HUES48 (cell line): Measurements from ENCODE around the gene PEX3.
"Not testable (repeated sequence)": the region's sequence is repeated elsewhere in the genome, so short reads cannot be mapped to it uniquely, and the experiment has no call there.

Source experiments
- H3K27ac ChIP-seq: one replicate; pipeline ENCODE4 v1.7.0; 2013; ENCODE audit warnings: low read depth, low read length, inconsistent platforms
- H3K27me3 ChIP-seq: 2 replicates; pipeline ENCODE4 v1.6.1; 2013; ENCODE audit warnings: mild to moderate bottlenecking, low read length; ENCODE audit not compliant: control insufficient read depth, insufficient read depth
- H3K36me3 ChIP-seq: 2 replicates; pipeline ENCODE4 v1.6.1; 2013; ENCODE audit warnings: low read length; ENCODE audit not compliant: control insufficient read depth, insufficient read depth
- H3K4me1 ChIP-seq: 2 replicates; pipeline ENCODE4 v1.6.1; 2013; ENCODE audit warnings: mild to moderate bottlenecking, low read length; ENCODE audit not compliant: control insufficient read depth, insufficient read depth
- H3K4me3 ChIP-seq: 2 replicates; pipeline ENCODE4 v1.5.1; 2013; ENCODE audit warnings: mild to moderate bottlenecking, low read depth, low read length
- H3K9ac ChIP-seq: 2 replicates; pipeline ENCODE4 v1.6.1; 2013; ENCODE audit warnings: mild to moderate bottlenecking, low read depth, low read length, moderate library complexity
- H3K9me3 ChIP-seq: 2 replicates; pipeline ENCODE4 v1.6.1; 2013; ENCODE audit warnings: low read length; ENCODE audit not compliant: control insufficient read depth, insufficient read depth

PEX3 gene

DNA sequence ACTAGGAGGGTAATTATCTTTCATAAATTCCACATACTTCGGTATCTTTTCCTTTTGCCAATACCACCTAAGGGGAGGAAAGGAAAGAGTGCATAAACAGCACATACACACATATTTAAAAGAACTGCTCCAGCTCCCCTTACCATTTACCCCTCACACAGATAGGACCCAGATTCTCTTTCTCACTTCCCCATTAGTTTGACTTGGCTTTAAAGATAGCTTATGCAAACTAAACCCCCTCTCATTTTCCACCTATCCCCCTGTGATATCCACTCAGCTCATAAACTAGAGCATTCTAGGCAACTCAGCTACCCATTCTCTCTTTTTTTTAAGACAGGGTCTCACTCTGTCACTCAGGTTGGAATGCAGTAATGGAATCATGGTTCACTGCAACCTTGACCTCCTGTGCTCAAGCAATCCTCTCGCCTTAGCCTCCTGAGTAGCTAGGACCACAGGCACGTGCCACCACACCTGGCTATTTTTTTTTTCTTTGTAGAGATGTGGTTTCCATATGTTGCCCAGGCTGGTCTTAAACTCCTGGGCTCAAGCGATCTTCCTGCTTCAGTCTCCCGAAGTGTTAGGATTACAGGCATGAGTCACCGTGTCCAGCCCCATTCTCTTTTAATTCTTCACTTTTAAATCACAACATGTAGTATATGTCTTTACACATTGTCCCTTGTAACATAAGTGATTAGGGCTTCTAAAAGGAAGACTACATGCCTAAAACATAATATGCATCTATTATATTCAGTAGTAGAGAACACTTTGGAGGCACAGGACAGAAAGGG lies 56.9 kb downstream of the PEX3 start:
- Histone ChIP-seq H3K27me3 (no peaks in the 10 kb centered on the region), H3K9me3 (no peaks in the 10 kb centered on the region), H3K4me3 (no peak overlapping the region), H3K27ac (no peak overlapping the region), H3K36me3 (peaks cover 54% of the 10 kb centered on the region), H3K4me1 (peaks cover 9% of the 10 kb centered on the region; the same call in 1 of the 2 replicates), H3K9ac (no peak overlapping the region)

DNA sequence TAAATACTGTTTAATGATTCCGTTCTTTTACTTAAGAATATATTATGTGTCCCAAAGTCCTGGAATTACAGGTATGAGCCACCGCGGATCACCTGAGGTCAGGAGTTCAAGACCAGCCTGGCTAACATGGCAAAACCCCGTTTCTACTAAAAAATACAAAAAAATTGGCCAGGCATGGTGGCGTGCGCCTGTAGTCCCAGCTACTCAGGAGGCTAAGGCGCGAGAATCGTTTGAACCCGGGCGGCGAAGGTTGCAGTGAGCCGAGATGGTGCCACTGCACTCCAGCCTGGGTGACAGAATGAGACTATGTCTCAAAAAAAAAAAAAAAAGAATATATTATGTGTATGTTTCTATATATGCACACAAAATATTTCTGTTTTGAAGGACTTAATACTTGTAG lies 59.7 kb downstream of the PEX3 start:
- not testable (repeated sequence) for H3K9ac ChIP-seq, H3K9me3 ChIP-seq, H3K27ac ChIP-seq
- Histone ChIP-seq H3K4me1 (peaks cover 19% of the 10 kb centered on the region), H3K27me3 (peaks cover 16% of the 10 kb centered on the region), H3K4me3 (peak overlapping the region; percentile 73), H3K36me3 (peaks cover 29% of the 10 kb centered on the region)

DNA sequence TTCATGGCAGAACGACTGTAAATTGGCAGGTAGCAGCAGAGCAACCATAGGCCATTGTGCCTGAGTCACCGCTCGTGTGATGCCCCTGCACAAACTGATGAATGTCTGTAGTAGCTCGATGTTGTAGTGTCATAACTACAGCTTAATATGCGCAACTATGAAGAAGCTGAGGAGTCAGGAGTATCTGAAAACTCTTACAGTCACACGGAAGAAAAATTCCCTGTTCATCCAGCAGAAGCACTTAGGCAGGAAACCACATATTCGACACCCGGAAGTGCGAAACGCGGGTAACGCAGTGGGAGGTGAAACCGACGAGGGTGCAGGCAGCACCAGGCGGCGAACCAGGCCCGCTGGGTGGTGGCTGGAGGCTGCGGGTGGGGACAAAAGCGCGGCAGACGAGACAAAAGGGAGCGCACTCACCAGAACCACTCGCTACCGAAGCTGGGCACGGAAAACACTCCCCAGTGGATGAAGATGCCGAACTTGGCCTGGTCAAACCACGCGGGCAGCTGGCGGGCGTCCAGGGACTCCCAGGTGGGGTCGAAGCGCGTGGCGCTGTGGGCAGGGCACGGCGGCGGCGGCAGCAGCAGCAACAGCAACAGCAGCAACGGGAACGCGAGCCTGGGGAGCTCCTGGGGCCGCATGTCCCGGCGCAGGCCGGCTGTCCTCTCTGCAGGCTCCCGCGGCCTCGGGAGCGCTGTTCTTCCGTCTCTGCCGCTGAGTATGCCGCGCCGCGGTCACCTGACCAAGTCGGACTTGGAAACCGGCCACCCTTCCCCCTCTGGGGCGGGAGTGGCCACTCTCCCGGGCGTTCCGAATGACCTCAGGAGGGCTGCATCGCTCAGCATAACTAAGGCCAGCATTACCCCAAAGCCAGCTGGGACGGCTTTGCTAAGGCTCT lies 60.6 kb downstream of the PEX3 start, which contains the start of gene FUCA2:
Gene FUCA2 (minus strand): TSS at position 730 of the 901 bp plus-strand sequence. CDS start 86 bp downstream, at position 644.
- Histone ChIP-seq H3K9me3 (no peaks in the 10 kb centered on the region), H3K4me1 (peaks cover 26% of the 10 kb centered on the region), H3K36me3 (peaks cover 23% of the 10 kb centered on the region), H3K27me3 (peaks cover 26% of the 10 kb centered on the region), H3K4me3 (peak within 1 kb of the TSS; percentile 73), H3K27ac (peak within 1 kb of the TSS; percentile 86), H3K9ac (peak within 1 kb of the TSS; percentile 89)

DNA sequence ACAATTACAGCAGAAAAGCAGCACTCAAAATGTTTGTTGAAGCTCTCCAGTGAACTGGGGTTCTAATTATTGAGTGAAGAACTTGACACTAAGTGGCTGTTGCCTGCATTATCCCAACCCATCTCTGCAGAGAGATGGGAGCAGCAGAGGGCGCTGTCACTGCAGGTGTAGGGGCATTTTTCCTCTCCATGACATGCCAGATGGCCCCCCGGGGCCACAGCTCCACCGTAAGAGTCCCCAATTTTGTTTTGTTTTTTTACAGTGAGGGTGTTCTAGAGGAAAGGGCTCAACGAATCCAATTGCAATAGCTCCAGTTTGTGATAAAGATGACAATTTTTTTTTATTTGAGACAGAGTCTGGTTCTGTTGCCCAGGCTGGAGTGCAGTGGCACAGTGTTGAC lies 62.8 kb downstream of the PEX3 start:
- H3K36me3 ChIP-seq, result 0 out of 2 replicates have a peak, but pooled peaks cover 7% of the 10 kb centered on the region
- no peak overlapping the region for H3K27ac ChIP-seq
- no peak overlapping the region for H3K4me3 ChIP-seq
- peaks cover 39% of the 10 kb centered on the region for H3K4me1 ChIP-seq
- no peaks in the 10 kb centered on the region for H3K9me3 ChIP-seq
- H3K9ac ChIP-seq, result no peak overlapping the region
- peaks cover 44% of the 10 kb centered on the region for H3K27me3 ChIP-seq

DNA sequence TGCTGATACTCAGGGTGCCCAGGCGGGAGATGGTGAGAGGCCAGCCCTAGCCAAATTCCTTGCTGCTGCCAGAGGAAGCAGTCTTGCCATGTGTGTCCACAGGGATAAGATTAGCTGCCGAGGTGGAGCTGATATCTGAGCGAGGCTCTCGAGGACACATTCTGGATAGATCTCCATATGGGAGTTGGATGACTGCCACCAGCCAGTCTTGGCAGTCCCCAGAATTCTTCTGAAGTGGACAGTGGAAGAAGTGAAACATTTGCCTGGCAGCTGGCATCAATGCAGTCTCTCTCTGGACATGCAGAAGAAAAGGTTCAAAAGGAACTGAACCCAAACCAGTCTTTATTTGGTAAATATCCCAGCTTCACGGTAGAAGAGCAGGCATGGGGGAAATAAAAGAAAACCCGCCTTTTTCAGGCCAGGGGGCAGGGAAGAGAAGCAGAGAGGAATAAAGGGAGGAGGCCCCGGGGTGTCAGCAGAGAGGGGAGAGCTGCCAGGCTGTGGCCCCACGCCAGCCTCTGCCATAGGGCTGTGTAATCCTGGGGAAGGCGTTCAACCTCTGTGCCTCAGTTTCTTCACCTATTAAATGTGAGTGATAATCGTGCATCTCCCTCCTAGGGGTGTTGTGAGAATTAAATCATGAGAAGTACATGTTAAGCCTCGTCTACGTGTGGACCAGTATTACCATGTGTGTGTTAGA lies 64.6 kb downstream of the PEX3 start:
- Histone ChIP-seq H3K9me3 (no peaks in the 10 kb centered on the region), H3K9ac (no peak overlapping the region), H3K27me3 (peaks cover 55% of the 10 kb centered on the region), H3K27ac (no peak overlapping the region), H3K4me1 (peaks cover 39% of the 10 kb centered on the region), H3K4me3 (no peak overlapping the region), H3K36me3 (no peaks in the 10 kb centered on the region)

DNA sequence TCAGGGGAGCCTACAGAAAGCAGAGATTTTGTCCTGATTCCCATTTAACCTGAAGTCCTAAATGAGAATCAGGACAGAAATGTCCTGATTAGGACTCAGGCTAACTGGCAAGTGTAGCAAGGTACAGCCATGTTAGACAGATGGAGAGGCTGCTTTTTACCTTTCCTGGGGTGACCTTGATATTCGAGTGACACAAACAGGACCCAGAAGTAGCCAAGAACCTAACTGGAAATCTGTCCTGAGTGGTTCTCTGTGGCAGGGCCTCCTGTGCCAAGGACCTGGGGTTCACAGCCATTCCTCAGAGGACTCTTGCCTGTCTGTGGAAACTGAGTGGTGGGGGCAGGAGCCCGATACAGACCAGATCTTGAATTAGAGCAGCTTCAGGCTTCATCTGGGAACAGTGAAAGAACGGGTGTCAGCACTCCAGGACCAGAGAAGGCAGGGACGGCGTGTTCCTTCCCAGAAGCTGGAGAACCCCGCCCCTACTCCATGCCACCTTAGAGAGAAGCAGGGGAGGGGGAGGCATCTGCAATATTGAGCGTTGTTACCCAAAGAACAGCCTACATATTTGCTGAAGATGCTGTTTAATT lies 65.3 kb downstream of the PEX3 start:
- H3K27ac ChIP-seq, result no peak overlapping the region
- H3K4me3 ChIP-seq, result no peak overlapping the region
- no peaks in the 10 kb centered on the region for H3K36me3 ChIP-seq
- H3K4me1 ChIP-seq, result peaks cover 35% of the 10 kb centered on the region
- H3K9me3 ChIP-seq, result no peaks in the 10 kb centered on the region
- peaks cover 55% of the 10 kb centered on the region for H3K27me3 ChIP-seq
- no peak overlapping the region for H3K9ac ChIP-seq

DNA sequence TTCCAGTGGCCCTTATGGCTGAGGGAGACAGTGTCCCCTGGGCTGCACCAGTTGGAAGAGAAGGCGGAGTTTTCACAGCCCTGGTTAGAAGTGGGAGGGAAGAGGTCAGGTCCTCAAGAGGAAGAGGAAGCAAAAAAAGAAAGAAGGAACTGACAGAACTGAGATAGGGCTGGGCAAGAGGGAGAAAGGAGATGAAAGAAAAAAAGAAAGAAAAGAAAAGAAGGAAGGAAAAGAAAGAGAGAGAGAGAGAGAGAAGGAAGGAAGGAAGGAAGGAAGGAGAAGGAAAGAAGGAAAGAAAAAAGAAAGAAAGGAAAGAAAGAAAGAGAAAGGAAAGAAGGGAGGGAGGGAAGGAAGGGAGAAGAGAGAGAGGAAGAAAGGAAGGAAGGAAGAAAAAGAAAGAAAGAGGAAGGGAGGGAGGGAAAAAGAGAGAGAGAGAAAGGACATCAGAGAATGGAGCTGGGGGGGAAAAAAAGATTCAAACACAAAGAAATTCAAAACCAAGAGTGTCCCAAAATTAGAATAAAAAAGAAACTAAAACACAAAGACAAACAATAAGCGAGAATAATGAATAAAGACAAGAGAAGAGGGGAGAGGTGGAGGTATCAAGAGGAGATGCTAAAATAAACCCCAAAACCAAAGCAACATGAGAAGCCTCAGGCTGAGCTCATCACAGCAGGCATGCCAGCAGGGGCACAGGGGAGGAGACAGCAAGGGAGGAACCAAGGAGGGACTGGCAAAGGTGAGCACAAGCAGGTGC lies 66.3 kb downstream of the PEX3 start:
- Histone ChIP-seq H3K4me3 (no peak overlapping the region), H3K4me1 (peaks cover 32% of the 10 kb centered on the region), H3K27me3 (peaks cover 55% of the 10 kb centered on the region), H3K9ac (no peak overlapping the region), H3K36me3 (no peaks in the 10 kb centered on the region), H3K27ac (no peak overlapping the region), H3K9me3 (no peaks in the 10 kb centered on the region)

DNA sequence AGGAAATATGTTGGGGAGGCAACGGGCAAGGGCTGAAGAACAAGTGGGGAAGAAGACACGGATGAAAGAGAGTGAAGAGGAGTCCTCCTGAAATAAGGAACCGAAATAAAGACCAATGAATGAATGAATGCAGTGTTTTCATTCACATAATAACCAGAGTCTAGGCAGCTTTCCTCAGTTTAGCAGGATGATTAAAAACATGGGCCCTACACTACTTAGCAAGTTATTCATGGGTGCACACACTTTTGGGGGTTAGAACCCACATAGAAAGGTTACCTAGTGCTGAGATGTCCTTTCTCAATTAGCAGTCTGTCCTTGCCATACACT lies 66.8 kb downstream of the PEX3 start:
- Histone ChIP-seq H3K9ac (no peak overlapping the region), H3K27ac (no peak overlapping the region), H3K4me3 (no peak overlapping the region), H3K9me3 (no peaks in the 10 kb centered on the region), H3K36me3 (no peaks in the 10 kb centered on the region), H3K4me1 (peaks cover 30% of the 10 kb centered on the region), H3K27me3 (peaks cover 55% of the 10 kb centered on the region)

DNA sequence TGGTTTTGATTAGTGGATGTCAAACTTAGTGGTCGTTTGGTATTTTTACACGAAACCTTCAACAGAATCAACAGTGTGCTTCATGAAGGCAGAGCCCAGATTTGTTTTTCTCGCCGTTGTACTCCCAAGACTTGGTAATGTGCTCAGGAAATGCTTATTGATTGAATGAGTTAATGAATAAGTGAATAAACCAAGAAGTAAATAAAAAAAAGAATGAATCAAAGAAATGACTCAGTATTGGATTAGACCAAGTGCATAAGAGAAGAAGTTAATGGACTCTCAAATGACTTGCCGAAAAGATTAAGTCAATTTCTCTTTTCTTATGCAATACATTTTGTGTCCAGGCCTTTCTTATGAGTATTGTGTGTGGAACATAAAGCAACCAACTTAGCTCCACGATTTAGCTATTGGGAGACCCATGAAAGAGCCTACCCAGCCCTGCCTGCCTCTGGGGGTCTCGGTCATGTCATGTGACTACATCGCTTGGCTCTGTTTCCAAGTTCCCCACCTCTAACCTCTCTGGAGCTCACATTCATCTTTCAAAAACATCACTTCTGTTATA lies 71.5 kb downstream of the PEX3 start:
- Histone ChIP-seq H3K27me3 (peaks cover 24% of the 10 kb centered on the region), H3K4me3 (no peak overlapping the region), H3K9me3 (no peaks in the 10 kb centered on the region), H3K27ac (no peak overlapping the region), H3K4me1 (peaks cover 4% of the 10 kb centered on the region), H3K36me3 (no peaks in the 10 kb centered on the region), H3K9ac (no peak overlapping the region)

DNA sequence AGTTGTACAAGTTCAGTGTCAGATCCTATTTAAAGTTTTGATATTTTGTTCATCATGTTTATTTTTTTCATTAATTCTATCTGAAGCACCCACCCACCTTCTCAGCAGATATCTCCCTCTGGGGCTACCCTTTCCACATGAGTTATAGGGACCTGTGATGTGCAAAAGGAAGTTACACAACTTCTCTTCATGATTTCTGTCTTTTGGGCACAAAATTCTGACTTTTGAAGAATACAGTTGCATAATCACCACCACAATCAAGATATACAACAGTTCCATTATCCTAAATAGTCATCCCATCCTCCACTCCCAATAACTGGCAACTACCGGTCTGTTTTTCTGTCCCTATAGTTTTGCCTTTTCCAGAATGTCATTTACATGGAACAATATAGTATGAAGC lies 74.8 kb downstream of the PEX3 start:
- Histone ChIP-seq H3K27ac (no peak overlapping the region), H3K36me3 (no peaks in the 10 kb centered on the region), H3K9me3 (no peaks in the 10 kb centered on the region), H3K4me1 (peaks cover 11% of the 10 kb centered on the region; the same call in 1 of the 2 replicates), H3K27me3 (no peaks in the 10 kb centered on the region; the same call in 1 of the 2 replicates), H3K4me3 (no peak overlapping the region), H3K9ac (no peak overlapping the region)
